ENCODE measurements around the gene FAM163A. TPM values are rescaled to one million over a fixed set of nuclear protein-coding genes. Genes with fewer than 3 reads are reported as not detected.
"Not testable (repeated sequence)": the region's sequence is repeated elsewhere in the genome, so short reads cannot be mapped to it uniquely, and the experiment has no call there.

Gene FAM163A
- total RNA-seq, 2 experiments from 2014 or later = 0.08 to 0.17 TPM

DNA sequence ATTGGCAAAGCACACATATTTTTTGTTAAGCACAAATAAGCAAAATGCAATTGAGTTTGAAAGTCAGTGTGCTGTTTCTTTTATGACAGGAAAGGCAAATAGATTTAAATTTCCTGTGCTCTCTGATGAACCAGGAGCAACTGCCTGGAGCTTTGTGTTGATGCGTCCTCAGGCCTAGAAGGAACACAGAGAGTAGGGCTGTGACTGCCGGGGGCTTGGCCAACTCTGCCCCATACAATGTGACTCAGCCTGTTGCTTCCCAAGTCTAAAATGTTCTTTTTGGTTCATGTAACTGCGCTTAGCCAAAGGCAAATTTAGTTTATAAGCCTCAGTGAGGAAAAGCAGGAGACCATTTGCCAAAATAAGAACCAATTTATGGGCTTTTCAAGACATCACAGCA, 97.0 kb downstream of the FAM163A start:
- DNase-seq (no peak), ATAC-seq (ENCODE audit: poor library complexity) (no peak)
- Mint-ChIP-seq H3K4me3 (no peak overlapping the region), H3K36me3 (ENCODE audit: low read depth) (peaks cover 28% of the 10 kb centered on the region), H3K27me3 (no peaks in the 10 kb centered on the region), H3K4me1 (ENCODE audit: low read depth) (no peaks in the 10 kb centered on the region), H3K9me3 (no peaks in the 10 kb centered on the region), H3K27ac (no peak overlapping the region)
- POLR2A ChIA-PET = no interaction called here
- intact Hi-C loops (cut with DNase I, micrococcal nuclease) = no loop called here
- Histone ChIP-seq H3K4me3 (ENCODE audit: low read length) (no peak overlapping the region), H3K4me1 (ENCODE audit: insufficient read depth, low read length) (no peaks in the 10 kb centered on the region), H3K27ac (ENCODE audit: low read depth in 1 of 2, low read length in 2 of 2) (no peak overlapping the region), H3K9me3 (ENCODE audit: control insufficient read depth in 1 of 2, insufficient read depth in 1 of 2, low read length in 2 of 2) (peaks cover 0 to 4% of the 10 kb centered on the region in 2 experiments), H3K27me3 (ENCODE audit: control insufficient read depth in 1 of 2, insufficient read depth in 2 of 2, low read length in 2 of 2) (no peaks in the 10 kb centered on the region), H3K36me3 (ENCODE audit: insufficient read depth, low read length) (peaks cover 15% of the 10 kb centered on the region)
- TF ChIP-seq, protein P1, sequence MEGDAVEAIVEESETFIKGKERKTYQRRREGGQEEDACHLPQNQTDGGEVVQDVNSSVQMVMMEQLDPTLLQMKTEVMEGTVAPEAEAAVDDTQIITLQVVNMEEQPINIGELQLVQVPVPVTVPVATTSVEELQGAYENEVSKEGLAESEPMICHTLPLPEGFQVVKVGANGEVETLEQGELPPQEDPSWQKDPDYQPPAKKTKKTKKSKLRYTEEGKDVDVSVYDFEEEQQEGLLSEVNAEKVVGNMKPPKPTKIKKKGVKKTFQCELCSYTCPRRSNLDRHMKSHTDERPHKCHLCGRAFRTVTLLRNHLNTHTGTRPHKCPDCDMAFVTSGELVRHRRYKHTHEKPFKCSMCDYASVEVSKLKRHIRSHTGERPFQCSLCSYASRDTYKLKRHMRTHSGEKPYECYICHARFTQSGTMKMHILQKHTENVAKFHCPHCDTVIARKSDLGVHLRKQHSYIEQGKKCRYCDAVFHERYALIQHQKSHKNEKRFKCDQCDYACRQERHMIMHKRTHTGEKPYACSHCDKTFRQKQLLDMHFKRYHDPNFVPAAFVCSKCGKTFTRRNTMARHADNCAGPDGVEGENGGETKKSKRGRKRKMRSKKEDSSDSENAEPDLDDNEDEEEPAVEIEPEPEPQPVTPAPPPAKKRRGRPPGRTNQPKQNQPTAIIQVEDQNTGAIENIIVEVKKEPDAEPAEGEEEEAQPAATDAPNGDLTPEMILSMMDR (IDR thresholded peaks at IDR 0.05) = no peak
- CTCF ChIA-PET = interaction anchor here (0.6 to 1.6 kb wide), 2 partner anchors 25 to 139 kb away, joined by 3 to 4 read pairs; no protein-coding TSS in a partner anchor

DNA sequence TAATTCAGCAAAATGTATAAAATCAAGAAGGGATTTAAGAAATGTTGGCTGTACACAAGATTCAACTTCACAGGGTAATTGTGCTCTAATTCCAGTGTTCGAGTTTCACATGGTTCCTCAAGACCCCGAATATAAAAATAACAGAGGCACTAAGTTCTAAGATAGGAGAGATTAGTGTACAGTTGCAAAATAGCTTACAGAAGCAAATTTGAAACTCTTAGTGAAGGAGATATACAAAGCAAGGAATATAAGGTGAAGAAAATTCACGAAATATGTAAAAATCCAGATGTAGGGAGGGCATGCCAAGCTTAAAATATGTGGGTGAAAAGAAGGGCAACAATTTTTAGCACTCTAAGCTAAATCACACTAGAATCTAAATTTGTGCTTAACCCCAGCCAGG, 105.1 kb downstream of the FAM163A start:
- peaks cover 60% of the 10 kb centered on the region for H3K36me3 ChIP-seq (ENCODE audit: insufficient read depth, low read length)

DNA sequence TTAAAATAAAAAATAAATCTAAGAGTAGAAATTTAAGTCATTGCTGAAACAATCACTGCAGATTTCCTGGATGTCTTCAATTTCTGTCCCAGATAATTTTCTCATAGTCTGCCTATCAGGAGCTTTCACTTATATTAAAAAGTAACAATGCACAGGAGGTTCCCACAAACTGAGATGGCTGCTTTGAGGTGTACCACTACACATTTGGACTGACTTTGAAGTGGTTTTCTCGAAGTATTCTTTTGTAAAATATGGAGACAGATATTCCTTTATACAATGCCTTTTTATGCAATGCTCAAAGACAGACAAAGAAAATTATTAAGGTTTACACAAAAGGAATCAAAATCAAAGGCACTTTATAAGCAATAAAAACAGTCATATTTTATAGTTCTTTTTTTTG, 110.0 kb downstream of the FAM163A start:
- H3K27me3 Mint-ChIP-seq = no peaks in the 10 kb centered on the region
- TF ChIP-seq, protein P1 (IDR thresholded peaks at IDR 0.05) = no peak
- intact Hi-C loops (cut with DNase I, micrococcal nuclease) = no loop called here
- ATAC-seq (ENCODE audit: poor library complexity) (no peak), DNase-seq (no peak)
- Histone ChIP-seq H3K9me3 (ENCODE audit: control insufficient read depth in 1 of 2, insufficient read depth in 1 of 2, low read length in 2 of 2) (no peaks in the 10 kb centered on the region), H3K36me3 (ENCODE audit: insufficient read depth, low read length) (peaks cover 41% of the 10 kb centered on the region), H3K4me3 (ENCODE audit: low read length) (no peak overlapping the region), H3K27ac (ENCODE audit: low read depth in 1 of 2, low read length in 2 of 2) (no peak overlapping the region), H3K4me1 (ENCODE audit: insufficient read depth, low read length) (no peaks in the 10 kb centered on the region), H3K27me3 (ENCODE audit: control insufficient read depth in 1 of 2, insufficient read depth in 2 of 2, low read length in 2 of 2) (no peaks in the 10 kb centered on the region)
- no peaks in the 10 kb centered on the region for H3K4me1 Mint-ChIP-seq (ENCODE audit: low read depth)
- ChIA-PET POLR2A (interaction anchor here (0.8 to 1.3 kb wide), 2 partner anchors 8 to 15 kb away, joined by 3 read pairs; no protein-coding TSS in a partner anchor), CTCF (interaction anchor here (0.7 to 2.0 kb wide), 2 partner anchors 15 to 326 kb away, joined by 3 to 4 read pairs; no protein-coding TSS in a partner anchor)
- no peak overlapping the region for H3K27ac Mint-ChIP-seq
- H3K9me3 Mint-ChIP-seq = no peaks in the 10 kb centered on the region
- no peak overlapping the region for H3K4me3 Mint-ChIP-seq
- peaks cover 77% of the 10 kb centered on the region for H3K36me3 Mint-ChIP-seq (ENCODE audit: low read depth)

More for the DNA sequence above, 105.1 kb downstream of the FAM163A start:
- Histone ChIP-seq H3K9me3 (ENCODE audit: control insufficient read depth in 1 of 2, insufficient read depth in 1 of 2, low read length in 2 of 2) (no peaks in the 10 kb centered on the region), H3K4me3 (ENCODE audit: low read length) (no peak overlapping the region), H3K27ac (ENCODE audit: low read depth in 1 of 2, low read length in 2 of 2) (no peak overlapping the region), H3K4me1 (ENCODE audit: insufficient read depth, low read length) (no peaks in the 10 kb centered on the region), H3K27me3 (ENCODE audit: control insufficient read depth in 1 of 2, insufficient read depth in 2 of 2, low read length in 2 of 2) (no peaks in the 10 kb centered on the region)
- intact Hi-C loops (cut with DNase I, micrococcal nuclease) = no loop called here
- TF ChIP-seq, protein P1 (IDR thresholded peaks at IDR 0.05) = no peak
- no peak for ATAC-seq (ENCODE audit: poor library complexity)
- ChIA-PET CTCF (no interaction called here), POLR2A (no interaction called here)
- no peak for DNase-seq
- no peaks in the 10 kb centered on the region for H3K4me1 Mint-ChIP-seq (ENCODE audit: low read depth)
- H3K36me3 Mint-ChIP-seq (ENCODE audit: low read depth) = peaks cover 81% of the 10 kb centered on the region
- no peak overlapping the region for H3K4me3 Mint-ChIP-seq
- H3K27ac Mint-ChIP-seq = no peak overlapping the region
- H3K27me3 Mint-ChIP-seq = no peaks in the 10 kb centered on the region
- H3K9me3 Mint-ChIP-seq = no peaks in the 10 kb centered on the region

DNA sequence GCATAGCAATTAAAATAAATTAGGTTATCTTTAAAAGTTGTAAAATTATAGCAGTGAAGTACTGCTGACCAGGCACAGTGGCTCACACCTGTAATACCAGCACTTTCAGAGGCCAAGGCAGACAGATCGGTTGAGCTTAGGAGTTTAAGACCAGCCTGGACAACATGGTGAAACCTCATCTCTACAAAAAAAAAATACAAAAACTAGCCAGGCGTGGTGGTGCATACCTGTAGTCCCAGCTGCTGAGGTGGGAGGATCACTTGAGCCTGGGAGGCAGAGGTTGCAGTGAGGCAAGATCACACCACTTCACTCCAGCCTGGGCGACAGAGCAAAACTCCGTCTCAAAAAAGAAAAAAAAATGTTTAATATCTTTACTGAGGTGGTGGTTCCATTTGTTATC, 112.7 kb downstream of the FAM163A start:
- H3K4me1 Mint-ChIP-seq (ENCODE audit: low read depth); H3K27ac Mint-ChIP-seq; DNase-seq; H3K27me3 Mint-ChIP-seq; CTCF ChIA-PET; H3K27ac ChIP-seq (ENCODE audit: low read depth in 1 of 2, low read length in 2 of 2); H3K9me3 Mint-ChIP-seq; H3K27me3 ChIP-seq (ENCODE audit: control insufficient read depth in 1 of 2, insufficient read depth in 2 of 2, low read length in 2 of 2); H3K4me3 Mint-ChIP-seq; H3K9me3 ChIP-seq (ENCODE audit: control insufficient read depth in 1 of 2, insufficient read depth in 1 of 2, low read length in 2 of 2); intact Hi-C loops (cut with DNase I, micrococcal nuclease); ATAC-seq (ENCODE audit: poor library complexity); POLR2A ChIA-PET; H3K4me3 ChIP-seq (ENCODE audit: low read length); H3K4me1 ChIP-seq (ENCODE audit: insufficient read depth, low read length): not testable (repeated sequence)
- H3K36me3 Mint-ChIP-seq (ENCODE audit: low read depth) = peaks cover 69% of the 10 kb centered on the region
- H3K36me3 ChIP-seq (ENCODE audit: insufficient read depth, low read length) = peaks cover 33% of the 10 kb centered on the region
